Measurements from ENCODE around the gene CYTIP. TPM values are rescaled to one million over a fixed set of nuclear protein-coding genes. Genes with fewer than 3 reads are reported as not detected.

CYTIP gene
- polyA plus RNA-seq, 3 donors: 61.9 to 188 (median 83.5) TPM

- intact Hi-C loops (cut with micrococcal nuclease): loop anchor here (5.0 to 10.0 kb wide), 4 partner anchors 105 to 525 kb away; partner anchors contain the start of gene ERMN (in 1 of the 2)
Observed at GRCh38 chr2:157489983-157490382, 46.1 kb upstream of the CYTIP start.

GRCh38 chr2:157488877-157489276 lies 45.0 kb upstream of the CYTIP start:
- Histone ChIP-seq H3K36me3 (replicated peaks in 1 of 2; ENCODE audit: control insufficient read depth in 1 of 2, insufficient read depth in 2 of 2, low read length in 2 of 2) (no peaks in the 10 kb centered on the region), H3K27ac (ENCODE audit: low read depth in 1 of 2, low read length in 2 of 2) (no peak overlapping the region), H3K9ac (ENCODE audit: insufficient read depth, low read length, poor library complexity, severe bottlenecking) (no peak overlapping the region), H3K79me2 (ENCODE audit: insufficient read depth, low read length) (no peaks in the 10 kb centered on the region), H3K4me1 (ENCODE audit: control insufficient read depth in 1 of 2, insufficient read depth in 2 of 2, low read length in 2 of 2) (peaks cover 8 to 10% of the 10 kb centered on the region in 2 donors), H3K9me3 (replicated peaks in 1 of 2; ENCODE audit: control insufficient read depth in 1 of 2, insufficient read depth in 1 of 2, low read length in 2 of 2) (no peaks in the 10 kb centered on the region), H3K27me3 (ENCODE audit: control insufficient read depth in 2 of 2, insufficient read depth in 2 of 2, low read length in 2 of 2) (no peaks in the 10 kb centered on the region), H2AFZ (ENCODE audit: insufficient read depth, low read depth, low read length, poor library complexity, severe bottlenecking) (no peak overlapping the region), H3K4me3 (replicated peaks in 1 of 3; ENCODE audit: low read depth in 2 of 3, low read length in 3 of 3) (no peak overlapping the region), H3K4me2 (replicated peaks; ENCODE audit: extremely low read depth, low read length, poor library complexity, severe bottlenecking) (no peak overlapping the region), H4K20me1 (ENCODE audit: insufficient read depth, low read length) (no peaks in the 10 kb centered on the region)
- no peak for DNase-seq
- Mint-ChIP-seq H3K4me1 (peaks cover 10% of the 10 kb centered on the region), H3K27me3 (ENCODE audit: low read depth in 3 of 3) (no peaks in the 10 kb centered on the region), H3K36me3 (no peaks in the 10 kb centered on the region), H3K9me3 (peaks cover 0 to 3% (median 0%) of the 10 kb centered on the region in 7 donors), H3K27ac (peak overlapping the region in 1 of 7 donors; percentile 72), H3K4me3 (no peak overlapping the region)
- no peak for TF ChIP-seq CTCF (IDR thresholded peaks at IDR 0.05)
- WGBS (ENCODE audit: insufficient coverage): no CpG with 5 or more reads among the region's 3 CpGs
- intact Hi-C loops (cut with micrococcal nuclease): no loop called here

More at GRCh38 chr2:157489983-157490382, 46.1 kb upstream of the CYTIP start:
- Histone ChIP-seq H3K27ac (ENCODE audit: low read depth in 1 of 2, low read length in 2 of 2) (no peak overlapping the region), H3K4me1 (ENCODE audit: control insufficient read depth in 1 of 2, insufficient read depth in 2 of 2, low read length in 2 of 2) (peaks cover 8 to 10% of the 10 kb centered on the region in 2 donors), H3K9me3 (replicated peaks in 1 of 2; ENCODE audit: control insufficient read depth in 1 of 2, insufficient read depth in 1 of 2, low read length in 2 of 2) (no peaks in the 10 kb centered on the region), H3K9ac (ENCODE audit: insufficient read depth, low read length, poor library complexity, severe bottlenecking) (no peak overlapping the region), H2AFZ (ENCODE audit: insufficient read depth, low read depth, low read length, poor library complexity, severe bottlenecking) (peak overlapping the region; percentile 22), H3K4me2 (replicated peaks; ENCODE audit: extremely low read depth, low read length, poor library complexity, severe bottlenecking) (no peak overlapping the region), H3K27me3 (ENCODE audit: control insufficient read depth in 2 of 2, insufficient read depth in 2 of 2, low read length in 2 of 2) (no peaks in the 10 kb centered on the region), H3K4me3 (replicated peaks in 1 of 3; ENCODE audit: low read depth in 2 of 3, low read length in 3 of 3) (no peak overlapping the region), H4K20me1 (ENCODE audit: insufficient read depth, low read length) (no peaks in the 10 kb centered on the region), H3K36me3 (replicated peaks in 1 of 2; ENCODE audit: control insufficient read depth in 1 of 2, insufficient read depth in 2 of 2, low read length in 2 of 2) (no peaks in the 10 kb centered on the region), H3K79me2 (ENCODE audit: insufficient read depth, low read length) (no peaks in the 10 kb centered on the region)
- no peak overlapping the region for H3K4me3 Mint-ChIP-seq
- DNase-seq: peak in 2 of 3 donors; percentile 43 to 52
- peak overlapping the region in 3 of 7 donors; percentile 33 to 53 (median 39) for H3K27ac Mint-ChIP-seq
- H3K36me3 Mint-ChIP-seq: no peaks in the 10 kb centered on the region
- H3K4me1 Mint-ChIP-seq: peaks cover 10% of the 10 kb centered on the region
- H3K9me3 Mint-ChIP-seq: peaks cover 0 to 3% (median 0%) of the 10 kb centered on the region in 7 donors
- no peak for TF ChIP-seq CTCF (IDR thresholded peaks at IDR 0.05)
- WGBS (ENCODE audit: insufficient coverage): no CpG with 5 or more reads among the region's 1 CpG
- H3K27me3 Mint-ChIP-seq (ENCODE audit: low read depth in 3 of 3): no peaks in the 10 kb centered on the region
